DOHH2 (cell line): ENCODE data around the gene PNPLA8.
"Not testable (repeated sequence)": the region's sequence is repeated elsewhere in the genome, so short reads cannot be mapped to it uniquely, and the experiment has no call there.

Experiments
- CTCF ChIP-seq: fragments of 200-600 bp; sonication (generic); IDR thresholded peaks from one replicate; pipeline ENCODE4 v1.5.1; 2014; ENCODE audit warnings: antibody characterized with exemption, mild to moderate bottlenecking, low read depth, low read length; ENCODE audit not compliant: poor library complexity, severe bottlenecking
- EZH2phosphoT487 ChIP-seq: fragments of 200-600 bp; sonication (generic); IDR thresholded peaks from 2 replicates; pipeline ENCODE4 v1.6.1; 2017; ENCODE audit warnings: borderline replicate concordance, mild to moderate bottlenecking, antibody characterized with exemption, low read length, moderate library complexity, mixed read lengths

GRCh38 chr7:108538236-108538635 is 12.3 kb upstream of the PNPLA8 start:
- TF ChIP-seq CTCF, EZH2phosphoT487: not testable (repeated sequence)
